IMR-90 (cell line): ENCODE measurements around the gene RSBN1. TPM values are rescaled to one million over a fixed set of nuclear protein-coding genes. Genes with fewer than 3 reads are reported as not detected.

ENCODE experiments used
- ATAC-seq: fragments of 200-7000 bp; cut with Tn5 transposase; 2 replicates; pipeline ENCODE4 v1.9.1; 2020; ENCODE audit warnings: low read depth, mild to moderate bottlenecking, moderate library complexity
- BruUV-seq: library from RNA; stranded (reverse); fragments of 400-500 nt; replicated peaks from 2 replicates; lab custom pipeline; 2021; lab: Mats Ljungman, UMichigan
- CTCF ChIA-PET: fragments of 300-600 bp; formaldehyde crosslinking; extraction: SDS; loops from one replicate; lab custom pipeline; 2021; ENCODE audit warnings: antibody characterized with exemption; lab: Yijun Ruan, JAX
- POLR2A ChIA-PET: fragments of 300-600 bp; sonication (Branson Sonifier 250); formaldehyde crosslinking; loops from one replicate; lab custom pipeline; 2022; ENCODE audit warnings: antibody characterized with exemption; ENCODE audit not compliant: unreplicated experiment; lab: Charles Lee
- DNase-seq: peaks from one replicate; pipeline ENCODE4 v3.0.0; 2013
- H2AFZ ChIP-seq: replicated peaks from 2 replicates; pipeline ENCODE3; 2013; ENCODE audit warnings: low read length, mild to moderate bottlenecking; ENCODE audit not compliant: poor library complexity
- H2AK5ac ChIP-seq: 2 replicates; pipeline ENCODE4 v1.6.1; 2013; ENCODE audit warnings: low read depth, low read length, inconsistent platforms
- H2AK9ac ChIP-seq: replicated peaks from 2 replicates; pipeline ENCODE3; 2013; ENCODE audit warnings: mild to moderate bottlenecking, low read depth, low read length, moderate library complexity; ENCODE audit not compliant: poor library complexity
- H2BK120ac ChIP-seq: 2 replicates; pipeline ENCODE4 v1.6.1; 2013; ENCODE audit warnings: low read depth, low read length, inconsistent platforms
- H2BK15ac ChIP-seq: 3 replicates; pipeline ENCODE4 v1.6.1; 2013; ENCODE audit warnings: low read depth, low read length, inconsistent platforms
- H2BK20ac ChIP-seq: 2 replicates; pipeline ENCODE4 v1.6.1; 2013; ENCODE audit warnings: low read depth, mild to moderate bottlenecking, inconsistent platforms, low read length, moderate library complexity
- H2BK5ac ChIP-seq: 2 replicates; pipeline ENCODE4 v1.6.1; 2013; ENCODE audit warnings: mild to moderate bottlenecking, low read depth, low read length, inconsistent platforms; ENCODE audit not compliant: poor library complexity, severe bottlenecking
- H3K14ac ChIP-seq: replicated peaks from 2 replicates; pipeline ENCODE4 v1.6.1; 2013; ENCODE audit warnings: low read depth, low read length, inconsistent platforms
- H3K18ac ChIP-seq: 2 replicates; pipeline ENCODE4 v1.6.1; 2013; ENCODE audit warnings: low read depth, low read length, control low read depth
- H3K23ac ChIP-seq: 2 replicates; pipeline ENCODE4 v1.6.1; 2013; ENCODE audit warnings: low read depth, low read length, inconsistent platforms
- H3K27ac ChIP-seq: 2 replicates; pipeline ENCODE4 v1.5.1; 2013; ENCODE audit warnings: mild to moderate bottlenecking, control low read depth, low read length; ENCODE audit not compliant: insufficient read depth
- H3K27me3 ChIP-seq: 2 replicates; pipeline ENCODE4 v1.6.1; 2013; ENCODE audit warnings: low read length; ENCODE audit not compliant: control insufficient read depth, insufficient read depth
- H3K36me3 ChIP-seq: 2 replicates; pipeline ENCODE4 v1.6.1; 2013; ENCODE audit warnings: low read length, mixed read lengths; ENCODE audit not compliant: control insufficient read depth, insufficient read depth
- H3K4ac ChIP-seq: 2 replicates; pipeline ENCODE4 v1.6.1; 2013; ENCODE audit warnings: low read depth, low read length, inconsistent platforms
- H3K4me1 ChIP-seq: 2 replicates; pipeline ENCODE4 v1.6.1; 2013; ENCODE audit warnings: low read length, mixed read lengths; ENCODE audit not compliant: control insufficient read depth, insufficient read depth
- H3K4me2 ChIP-seq: 2 replicates; pipeline ENCODE4 v1.6.1; 2013; ENCODE audit warnings: low read depth, mild to moderate bottlenecking, control low read depth, low read length, moderate library complexity
- H3K4me3 ChIP-seq: 2 replicates; pipeline ENCODE4 v1.5.1; 2013; ENCODE audit warnings: low read depth, mild to moderate bottlenecking, control low read depth, low read length, moderate library complexity; ENCODE audit not compliant: insufficient read depth
- H3K56ac ChIP-seq: 2 replicates; pipeline ENCODE4 v1.6.1; 2013; ENCODE audit warnings: low read length, inconsistent platforms; ENCODE audit not compliant: insufficient read depth; ENCODE audit errors: extremely low read depth
- H3K79me1 ChIP-seq, 2 experiments: 2 replicates each; pipeline ENCODE4 v1.6.1; 2013; ENCODE audit warnings: low read length in 2 of 2, inconsistent platforms in 1 of 2, low read depth in 1 of 2
- H3K9ac ChIP-seq: 2 replicates; pipeline ENCODE4 v1.6.1; 2013; ENCODE audit warnings: low read depth, low read length, control low read depth
- H3K9me1 ChIP-seq: 2 replicates; pipeline ENCODE4 v1.6.1; 2013; ENCODE audit warnings: low read length, inconsistent platforms; ENCODE audit not compliant: insufficient read depth
- H3K9me3 ChIP-seq: 2 replicates; pipeline ENCODE4 v1.6.1; 2013; ENCODE audit warnings: low read length; ENCODE audit not compliant: control insufficient read depth, insufficient read depth
- H4K20me1 ChIP-seq: 2 replicates; pipeline ENCODE4 v1.6.1; 2013; ENCODE audit warnings: low read length, inconsistent platforms; ENCODE audit not compliant: insufficient read depth
- H4K5ac ChIP-seq: 2 replicates; pipeline ENCODE4 v1.6.1; 2013; ENCODE audit warnings: mild to moderate bottlenecking, low read depth, low read length, control low read depth
- H4K8ac ChIP-seq, 2 experiments: 2 replicates each; pipeline ENCODE4 v1.6.1; 2013; ENCODE audit warnings: low read depth in 2 of 2, low read length in 2 of 2, control low read depth in 1 of 2, inconsistent platforms in 1 of 2
- H4K91ac ChIP-seq: 2 replicates; pipeline ENCODE4 v1.6.1; 2013; ENCODE audit warnings: low read depth, low read length, inconsistent platforms; ENCODE audit not compliant: insufficient read depth
- BHLHE40 ChIP-seq: fragments of 150-350 bp; IDR thresholded peaks from 2 replicates; pipeline ENCODE4 v1.6.1; 2016; ENCODE audit warnings: mild to moderate bottlenecking, low read depth, low read length
- CEBPB ChIP-seq: IDR thresholded peaks from 2 replicates; pipeline ENCODE4 v1.6.1; 2012; ENCODE audit warnings: low read depth, low read length, improper control_type of control experiment
- CHD1 ChIP-seq: IDR thresholded peaks from 2 replicates; pipeline ENCODE4 v1.6.1; 2012; ENCODE audit warnings: low read depth, low read length, improper control_type of control experiment
- ELK1 ChIP-seq: fragments of 150-350 bp; IDR thresholded peaks from 2 replicates; pipeline ENCODE4 v1.6.1; 2016; ENCODE audit warnings: low read depth, mild to moderate bottlenecking, low read length, moderate library complexity, borderline replicate concordance
- FOS ChIP-seq: fragments of 150-350 bp; IDR thresholded peaks from 2 replicates; pipeline ENCODE4 v1.6.1; 2016; ENCODE audit warnings: low read depth, low read length
- MAFK ChIP-seq: IDR thresholded peaks from 2 replicates; pipeline ENCODE4 v1.6.1; 2012; ENCODE audit warnings: low read depth, low read length, improper control_type of control experiment
- MAZ ChIP-seq: IDR thresholded peaks from 2 replicates; pipeline ENCODE4 v1.6.1; 2012; ENCODE audit warnings: low read depth, mild to moderate bottlenecking, low read length, improper control_type of control experiment, moderate library complexity, borderline replicate concordance
- MXI1 ChIP-seq: IDR thresholded peaks from 2 replicates; pipeline ENCODE4 v1.6.1; 2012; ENCODE audit warnings: low read depth, mild to moderate bottlenecking, low read length, moderate library complexity, borderline replicate concordance
- NFE2L2 ChIP-seq: fragments of 150-350 bp; IDR thresholded peaks from 2 replicates; pipeline ENCODE4 v1.6.1; 2016; ENCODE audit warnings: low read depth, mild to moderate bottlenecking, low read length
- POLR2A ChIP-seq: IDR thresholded peaks from 2 replicates; pipeline ENCODE4 v1.6.1; 2012; ENCODE audit warnings: mild to moderate bottlenecking, low read depth, low read length
- RAD21 ChIP-seq: IDR thresholded peaks from 2 replicates; pipeline ENCODE4 v1.6.1; 2012; ENCODE audit warnings: low read length, improper control_type of control experiment
- RCOR1 ChIP-seq: IDR thresholded peaks from 2 replicates; pipeline ENCODE4 v1.6.1; 2012; ENCODE audit warnings: mild to moderate bottlenecking, low read length, improper control_type of control experiment; ENCODE audit not compliant: insufficient replicate concordance
- RFX5 ChIP-seq: IDR thresholded peaks from 2 replicates; pipeline ENCODE4 v1.8.0; 2012; ENCODE audit warnings: low read depth, mild to moderate bottlenecking, low read length, moderate library complexity
- SMC3 ChIP-seq: fragments of 150-350 bp; IDR thresholded peaks from 2 replicates; pipeline ENCODE4 v1.6.1; 2016; ENCODE audit warnings: low read depth, mild to moderate bottlenecking, antibody characterized with exemption, low read length, moderate library complexity
- USF2 ChIP-seq: fragments of 150-350 bp; IDR thresholded peaks from 2 replicates; pipeline ENCODE4 v1.6.1; 2017; ENCODE audit warnings: mild to moderate bottlenecking, antibody characterized with exemption, low read length, low read depth
- WGBS, 2 experiments: methylation state at CpG; one replicate each; pipeline versions ENCODE4 v1.1.5 to v1.1.7; 2013; ENCODE audit warnings: missing lambda C conversion rate in 2 of 2; ENCODE audit not compliant: insufficient read length in 1 of 2; ENCODE audit errors: extremely low coverage in 2 of 2; 5-methylcytosine and 5-hydroxymethylcytosine counted together
- dilution Hi-C: fragments of 300-500 bp; cut with HindIII; formaldehyde crosslinking; loops from one replicate; pipeline ENCODE4 v1.14.3; 2018; ENCODE audit warnings: low sequenced_read_pairs; ENCODE audit not compliant: unreplicated experiment
- in situ Hi-C: fragments of 300-500 bp; cut with MboI; formaldehyde crosslinking; loops from 3 replicates; pipeline ENCODE4 v1.14.3; 2019; ENCODE audit warnings: low sequenced_read_pairs, inconsistent platforms, mixed read lengths
- intact Hi-C: fragments of 100-400 bp; cut with micrococcal nuclease; formaldehyde crosslinking; loops from 2 replicates; pipeline ENCODE4 v1.10.0; 2022
- polyA plus RNA-seq, 3 experiments: library from polyadenylated mRNA; depleted of rRNA; stranded (reverse); fragments of >200 nt; gene quantifications; 2 replicates each; pipeline ENCODE4 v1.2.3, GENCODE V29; 2012; ENCODE audit warnings: low replicate concordance in 1 of 3
- total RNA-seq: library from RNA; depleted of rRNA; stranded (reverse); fragments of >200 nt; gene quantifications from 2 replicates; pipeline ENCODE4 v1.2.3, GENCODE V29; 2012
- TF ChIP-seq, protein P1 (sequence below): conservative IDR thresholded peaks from 2 replicates; pipeline ENCODE4 v1.5.1; 2012; ENCODE audit warnings: mild to moderate bottlenecking, low read depth, low read length, improper control_type of control experiment

The RSBN1 gene
- total and polyA plus RNA-seq, 2 of the 4 experiments (the other 2 are of a cell fraction): 5.3 to 11.7 TPM

DNA sequence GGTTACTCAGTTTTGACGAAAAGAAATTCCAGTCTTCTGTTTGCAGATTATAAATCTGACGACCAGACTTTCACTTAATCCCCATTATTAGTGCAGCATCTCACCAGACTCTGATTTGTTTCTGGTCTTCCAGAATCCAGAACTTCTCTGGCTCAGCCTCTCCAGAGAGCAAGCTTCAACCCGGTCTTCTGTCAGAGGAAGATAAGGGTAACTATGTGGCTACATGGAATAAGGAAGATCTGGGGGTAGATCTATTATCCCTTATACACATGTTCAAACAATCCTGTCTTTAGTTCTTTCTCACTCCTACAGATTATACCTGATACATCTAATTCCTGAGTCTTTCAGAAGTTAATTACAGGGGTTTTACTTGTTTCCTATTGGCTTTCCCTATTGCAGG is 62.9 kb downstream of the RSBN1 start:
- H3K14ac ChIP-seq: no peak overlapping the region
- H2AK5ac ChIP-seq: no peak overlapping the region
- no peak overlapping the region for H3K18ac ChIP-seq
- ATAC-seq (no peak), DNase-seq (no peak)
- H3K4me2 ChIP-seq: no peak overlapping the region
- no peak overlapping the region for H3K4me3 ChIP-seq
- H3K23ac ChIP-seq: no peak overlapping the region
- H3K27ac ChIP-seq: no peak overlapping the region
- no peaks in the 10 kb centered on the region for H3K27me3 ChIP-seq
- ChIA-PET CTCF (interaction anchor here (0.7 kb wide), 1 partner anchor 928 kb away, joined by 3 read pairs; no protein-coding TSS in a partner anchor), POLR2A (no interaction called here)
- no peak overlapping the region for H4K5ac ChIP-seq
- H2BK120ac ChIP-seq: no peak overlapping the region
- no peak overlapping the region for H4K8ac ChIP-seq
- H4K20me1 ChIP-seq: no peaks in the 10 kb centered on the region
- no peak overlapping the region for H2BK5ac ChIP-seq
- intact Hi-C loops: no loop called here
- H2AFZ ChIP-seq: no peak overlapping the region
- no peak overlapping the region for H2BK15ac ChIP-seq
- H2BK20ac ChIP-seq: no peak overlapping the region
- no CpG with 5 or more reads among the region's 3 CpGs for WGBS, 2 experiments
- no peak for TF ChIP-seq ELK1
- TF ChIP-seq USF2: no peak
- no peak for TF ChIP-seq RCOR1
- TF ChIP-seq, protein P1, sequence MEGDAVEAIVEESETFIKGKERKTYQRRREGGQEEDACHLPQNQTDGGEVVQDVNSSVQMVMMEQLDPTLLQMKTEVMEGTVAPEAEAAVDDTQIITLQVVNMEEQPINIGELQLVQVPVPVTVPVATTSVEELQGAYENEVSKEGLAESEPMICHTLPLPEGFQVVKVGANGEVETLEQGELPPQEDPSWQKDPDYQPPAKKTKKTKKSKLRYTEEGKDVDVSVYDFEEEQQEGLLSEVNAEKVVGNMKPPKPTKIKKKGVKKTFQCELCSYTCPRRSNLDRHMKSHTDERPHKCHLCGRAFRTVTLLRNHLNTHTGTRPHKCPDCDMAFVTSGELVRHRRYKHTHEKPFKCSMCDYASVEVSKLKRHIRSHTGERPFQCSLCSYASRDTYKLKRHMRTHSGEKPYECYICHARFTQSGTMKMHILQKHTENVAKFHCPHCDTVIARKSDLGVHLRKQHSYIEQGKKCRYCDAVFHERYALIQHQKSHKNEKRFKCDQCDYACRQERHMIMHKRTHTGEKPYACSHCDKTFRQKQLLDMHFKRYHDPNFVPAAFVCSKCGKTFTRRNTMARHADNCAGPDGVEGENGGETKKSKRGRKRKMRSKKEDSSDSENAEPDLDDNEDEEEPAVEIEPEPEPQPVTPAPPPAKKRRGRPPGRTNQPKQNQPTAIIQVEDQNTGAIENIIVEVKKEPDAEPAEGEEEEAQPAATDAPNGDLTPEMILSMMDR: no peak
- no peak for TF ChIP-seq MXI1
- no peak for TF ChIP-seq NFE2L2
- no peak for TF ChIP-seq FOS
- TF ChIP-seq RAD21: no peak
- TF ChIP-seq MAFK: no peak
- TF ChIP-seq POLR2A: no peak
- TF ChIP-seq CEBPB: no peak
- TF ChIP-seq MAZ: no peak
- TF ChIP-seq RFX5: no peak
- no peak for TF ChIP-seq SMC3
- no peak for TF ChIP-seq BHLHE40
- no peak for TF ChIP-seq CHD1
- H3K4me1 ChIP-seq: no peaks in the 10 kb centered on the region
- no peak overlapping the region for H2AK9ac ChIP-seq
- H3K56ac ChIP-seq: no peak overlapping the region
- H3K36me3 ChIP-seq: peaks cover 14% of the 10 kb centered on the region
- dilution Hi-C loops: no loop called here
- peaks cover 12 to 15% of the 10 kb centered on the region in 2 experiments; a peak in 3 of 4 replicates for H3K79me1 ChIP-seq
- no peaks in the 10 kb centered on the region for H3K9me3 ChIP-seq
- BruUV-seq: no TSS peak
- no peak overlapping the region for H4K91ac ChIP-seq
- H3K4ac ChIP-seq: no peak overlapping the region
- H3K9ac ChIP-seq: no peak overlapping the region
- 0 out of 2 replicates have a peak, but pooled peaks cover 3% of the 10 kb centered on the region for H3K9me1 ChIP-seq
- in situ Hi-C loops: no loop called here
